HG02759 (cell line): Measurements from ENCODE around the gene DDRGK1.
"Not testable (repeated sequence)": the region's sequence is repeated elsewhere in the genome, so short reads cannot be mapped to it uniquely, and the experiment has no call there.

Experiments used
- ATAC-seq: cut with Tn5 transposase; IDR thresholded peaks from one replicate; pipeline ENCODE4 v1.9.1; 2021; ENCODE audit warnings: mild to moderate bottlenecking, moderate library complexity; ENCODE audit not compliant: unreplicated experiment

Gene DDRGK1

DNA sequence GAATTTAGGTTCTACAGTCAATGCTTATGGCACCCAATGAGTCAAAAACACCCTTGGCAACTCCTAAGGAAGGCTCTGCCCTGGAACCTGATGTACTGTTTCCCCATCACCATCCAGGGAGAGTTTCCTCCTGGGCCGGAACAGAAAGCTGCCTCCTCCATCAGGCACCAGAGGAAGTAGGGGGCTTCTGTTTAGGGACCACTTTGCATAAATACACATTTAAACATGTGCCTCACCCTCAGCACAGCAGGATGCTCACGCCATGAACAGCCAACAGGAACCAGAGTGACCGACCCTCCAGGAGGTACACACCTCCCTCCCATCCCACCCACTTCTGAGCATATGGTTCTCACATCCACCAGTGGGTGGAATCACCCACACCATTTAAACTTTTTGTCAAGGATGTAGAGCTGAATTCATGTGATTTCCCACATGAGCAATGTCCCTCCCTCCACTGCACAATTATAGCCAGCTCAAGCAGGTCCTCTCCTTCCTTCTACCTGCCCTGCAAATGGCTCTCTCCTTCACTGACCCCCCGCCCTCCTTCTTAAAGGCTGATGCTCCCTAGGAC, 14.8 kb downstream of the DDRGK1 start:
- no peak for ATAC-seq

DNA sequence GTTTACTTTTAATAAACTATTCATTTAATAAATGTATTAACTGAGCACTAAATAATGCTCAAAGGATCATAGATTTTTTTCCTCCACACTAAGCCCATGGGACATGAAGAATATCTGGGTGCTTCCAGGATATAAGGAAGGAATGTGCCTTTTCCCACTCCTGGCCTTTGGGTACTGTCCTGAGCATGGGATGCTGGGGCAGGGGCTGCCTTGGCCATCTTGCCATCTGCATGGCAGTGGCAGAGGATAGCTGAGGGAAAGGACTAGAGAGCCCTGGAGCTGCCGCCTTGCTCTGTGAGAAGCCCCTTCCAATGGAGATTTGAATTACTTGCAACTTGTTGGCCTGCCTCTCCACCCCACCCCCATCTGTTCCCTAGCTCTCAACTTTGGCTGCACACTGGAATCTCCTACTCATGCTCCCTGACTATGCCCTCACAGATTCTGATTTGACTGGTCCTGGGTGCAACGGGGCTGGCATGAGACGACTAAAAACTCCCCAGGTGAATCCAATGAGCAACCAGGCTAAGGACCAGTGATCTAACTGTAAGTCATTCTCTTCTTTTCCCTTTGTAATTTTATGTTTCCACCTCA, 15.6 kb downstream of the DDRGK1 start:
- ATAC-seq = no peak

DNA sequence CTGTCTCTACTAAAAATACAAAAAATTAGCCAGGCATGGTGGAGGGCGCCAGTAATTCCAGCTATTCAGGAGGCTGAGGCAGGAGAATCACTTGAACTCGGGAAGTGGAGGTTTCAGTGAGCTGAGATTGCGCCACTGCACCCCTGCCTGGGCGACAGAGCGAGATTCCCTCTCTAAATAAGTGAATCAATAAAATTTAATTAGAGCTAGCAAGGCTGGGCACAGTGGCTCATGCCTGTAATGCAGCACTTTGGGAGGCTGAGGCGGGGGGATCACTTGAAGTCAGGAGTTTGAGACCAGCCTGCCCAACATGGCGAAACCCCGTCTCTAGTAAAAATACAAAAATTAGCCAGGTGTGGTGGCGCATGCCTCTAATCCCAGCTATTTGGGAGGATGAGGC, 16.6 kb downstream of the DDRGK1 start:
- not testable (repeated sequence) for ATAC-seq

DNA sequence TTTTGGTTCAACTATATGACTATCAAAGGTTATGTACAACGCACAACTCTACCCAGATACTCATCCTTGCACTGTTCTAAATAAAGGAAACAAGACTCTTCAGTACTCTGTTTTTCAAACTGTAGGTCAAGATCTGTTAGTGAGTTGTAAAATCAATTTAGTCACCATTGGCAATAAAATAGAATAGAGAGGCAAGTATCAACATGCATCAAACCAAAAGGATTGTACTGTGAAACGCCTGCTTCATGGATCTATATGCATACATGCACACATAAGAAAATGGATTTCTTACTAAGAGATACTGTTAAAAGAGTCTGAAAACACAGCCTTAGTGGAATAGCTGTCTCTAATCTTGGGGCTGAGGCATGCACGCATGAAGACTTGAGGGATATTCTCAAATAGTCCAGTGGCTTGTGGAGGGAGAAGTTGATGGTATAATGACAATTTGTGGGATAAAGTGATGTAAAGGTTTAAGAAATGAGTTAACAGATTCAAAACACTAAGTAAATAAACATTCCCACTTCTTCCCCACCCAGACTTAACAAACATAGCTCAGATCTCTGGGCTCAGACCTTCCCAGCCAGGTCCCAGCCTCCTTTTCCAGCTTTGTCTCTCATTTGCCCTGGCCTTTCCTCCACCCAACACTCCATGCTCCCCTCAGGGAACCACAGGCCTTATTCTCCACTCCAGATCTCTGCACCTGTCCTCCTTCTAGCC, 20.4 kb downstream of the DDRGK1 start:
- ATAC-seq = no peak

DNA sequence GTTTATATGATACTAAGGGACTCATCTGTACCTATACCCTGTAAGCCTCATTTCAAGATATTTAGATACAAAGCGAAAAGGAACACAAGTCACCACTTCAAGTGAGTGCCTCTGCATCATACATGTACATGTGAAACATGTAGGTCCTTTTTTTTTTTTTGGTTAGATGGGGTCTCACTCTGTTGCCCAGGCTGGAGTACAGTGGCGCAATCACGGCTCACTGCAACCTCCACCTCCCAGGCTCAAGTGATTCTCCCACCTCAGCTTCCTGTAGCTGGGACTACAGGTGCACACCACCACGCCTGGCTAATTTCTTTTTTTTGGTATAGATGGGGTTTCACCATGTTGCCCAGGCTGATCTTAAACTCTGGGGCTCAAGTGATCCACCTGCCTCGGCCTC, 22.1 kb downstream of the DDRGK1 start:
- ATAC-seq = not testable (repeated sequence)

DNA sequence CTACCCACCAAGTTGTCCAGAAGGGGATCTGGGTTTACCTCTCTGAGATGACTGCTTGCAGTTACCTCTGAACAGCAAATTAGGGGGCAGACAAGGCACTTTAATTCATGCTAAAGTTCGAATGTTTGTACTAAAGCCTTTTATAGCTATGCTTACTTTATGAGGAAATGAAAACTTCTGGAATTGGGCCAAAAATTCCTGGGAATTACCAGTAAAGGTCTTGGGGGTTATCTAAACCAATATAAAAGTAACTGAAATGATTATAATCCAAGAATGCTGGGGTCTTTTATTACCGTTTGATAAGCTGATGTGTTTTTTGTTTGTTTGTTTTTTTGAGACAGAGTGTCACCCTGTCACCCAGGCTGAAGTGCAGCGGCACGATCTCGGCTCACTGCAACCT, 23.2 kb downstream of the DDRGK1 start:
- ATAC-seq = no peak

DNA sequence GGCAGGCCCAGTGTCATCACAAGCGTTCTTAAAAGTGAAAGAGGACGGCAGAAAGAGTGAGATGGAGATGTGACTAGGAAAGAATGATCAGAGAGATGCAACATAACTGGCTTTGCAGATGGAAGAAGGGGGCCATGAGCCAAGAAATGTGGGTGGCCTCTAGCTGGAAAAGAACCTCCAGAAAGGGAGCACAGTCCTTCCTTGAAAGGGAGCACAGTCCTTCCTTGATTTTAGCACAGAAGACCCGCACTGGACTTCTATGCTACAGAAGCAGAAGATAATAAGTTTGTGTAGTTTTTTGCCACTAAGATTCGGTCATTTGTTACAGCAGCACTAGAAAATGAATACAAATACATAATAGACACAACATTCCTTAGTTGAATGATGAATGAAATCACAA, 24.2 kb downstream of the DDRGK1 start:
- no peak for ATAC-seq

DNA sequence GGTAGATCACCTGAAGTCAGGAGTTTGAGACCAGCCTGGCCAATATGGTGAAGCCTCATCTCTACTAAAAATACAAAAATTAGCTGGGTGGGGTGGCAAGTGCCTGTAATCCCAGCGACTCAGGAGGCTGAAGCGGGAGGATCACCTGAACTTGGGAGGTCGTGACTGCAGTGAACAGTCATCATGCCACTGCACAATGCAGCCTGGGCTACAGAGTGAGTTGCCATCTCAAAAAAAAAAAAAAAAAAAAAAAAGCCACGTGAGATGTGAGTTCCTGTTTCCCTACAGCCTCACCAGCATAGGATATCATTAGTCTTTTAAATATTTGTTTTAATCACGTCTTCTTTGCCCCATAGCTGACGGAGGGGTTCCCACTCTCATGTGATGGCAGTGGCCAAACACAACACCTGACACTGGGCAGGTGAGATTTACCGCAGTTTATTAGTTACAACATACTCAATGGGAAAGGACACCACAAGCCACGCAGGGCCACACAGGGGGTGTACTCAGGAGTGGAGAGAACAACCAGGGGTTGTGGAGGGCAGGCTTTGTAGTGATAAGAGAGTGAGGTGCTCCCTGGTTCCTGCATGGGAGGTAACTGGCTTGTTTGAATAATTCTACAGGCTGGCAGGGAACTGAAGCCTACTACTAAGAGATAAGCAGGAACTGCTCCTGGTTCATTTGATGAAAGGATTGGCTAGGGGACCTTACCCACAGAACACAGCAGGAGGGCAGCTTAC, 26.6 kb downstream of the DDRGK1 start:
- no peak for ATAC-seq

DNA sequence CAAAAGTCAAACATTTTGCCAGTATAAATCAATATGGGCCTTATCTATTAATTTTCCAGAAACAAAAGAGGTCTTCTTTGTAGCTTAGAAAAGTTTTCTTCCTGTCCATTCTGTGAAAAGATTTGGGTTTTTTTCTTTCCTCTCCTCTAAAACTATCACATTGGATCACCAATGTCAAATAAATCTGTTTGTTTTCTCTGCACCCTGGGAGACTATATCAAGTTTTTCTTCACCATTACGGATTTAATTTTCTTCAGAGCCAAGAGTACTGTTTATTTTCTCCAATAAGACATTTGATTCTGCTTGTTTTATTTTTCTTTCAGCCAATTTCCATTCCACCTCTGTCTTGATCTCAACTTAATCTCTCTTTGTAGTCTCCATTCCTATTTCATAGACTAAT, 29.2 kb downstream of the DDRGK1 start:
- no peak for ATAC-seq

DNA sequence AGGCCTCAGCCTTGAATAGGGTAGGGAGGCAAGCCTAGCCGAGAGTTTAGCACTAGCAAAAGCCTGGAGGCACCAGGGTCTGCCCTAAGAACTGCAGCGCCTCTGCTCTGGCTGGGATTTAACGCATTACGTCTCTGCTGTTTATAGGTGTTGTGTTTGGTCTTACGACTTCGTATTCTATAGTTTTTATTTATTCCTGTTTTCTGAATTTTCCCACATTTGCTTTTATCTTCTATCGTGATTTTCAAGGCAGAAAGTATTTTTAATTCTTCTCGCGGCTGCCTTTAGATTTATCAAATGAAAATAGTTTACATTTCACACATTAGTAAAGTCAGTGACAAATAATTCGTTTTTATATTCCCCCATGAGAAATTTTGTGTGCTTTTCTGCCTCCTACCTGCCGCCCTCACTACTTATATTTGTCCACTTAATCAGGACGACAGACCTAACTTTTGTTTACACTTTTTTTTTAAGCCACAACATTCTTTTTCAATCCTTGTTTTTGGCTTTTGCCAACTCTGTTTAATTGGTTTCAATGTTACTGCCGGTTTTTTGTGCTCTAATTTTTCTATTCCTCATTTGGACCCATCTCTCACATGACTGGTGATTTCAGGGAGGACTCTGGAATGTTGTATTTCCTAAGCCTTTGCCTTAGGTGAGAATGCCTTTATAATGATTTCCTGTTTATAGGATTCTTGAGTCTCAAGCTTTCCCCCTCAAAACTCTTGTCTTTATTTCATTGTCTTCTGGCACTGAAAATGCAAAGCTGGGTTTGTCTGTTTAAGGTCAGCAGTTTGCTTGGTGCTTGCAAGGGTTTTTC, 29.8 kb downstream of the DDRGK1 start:
- no peak for ATAC-seq

DNA sequence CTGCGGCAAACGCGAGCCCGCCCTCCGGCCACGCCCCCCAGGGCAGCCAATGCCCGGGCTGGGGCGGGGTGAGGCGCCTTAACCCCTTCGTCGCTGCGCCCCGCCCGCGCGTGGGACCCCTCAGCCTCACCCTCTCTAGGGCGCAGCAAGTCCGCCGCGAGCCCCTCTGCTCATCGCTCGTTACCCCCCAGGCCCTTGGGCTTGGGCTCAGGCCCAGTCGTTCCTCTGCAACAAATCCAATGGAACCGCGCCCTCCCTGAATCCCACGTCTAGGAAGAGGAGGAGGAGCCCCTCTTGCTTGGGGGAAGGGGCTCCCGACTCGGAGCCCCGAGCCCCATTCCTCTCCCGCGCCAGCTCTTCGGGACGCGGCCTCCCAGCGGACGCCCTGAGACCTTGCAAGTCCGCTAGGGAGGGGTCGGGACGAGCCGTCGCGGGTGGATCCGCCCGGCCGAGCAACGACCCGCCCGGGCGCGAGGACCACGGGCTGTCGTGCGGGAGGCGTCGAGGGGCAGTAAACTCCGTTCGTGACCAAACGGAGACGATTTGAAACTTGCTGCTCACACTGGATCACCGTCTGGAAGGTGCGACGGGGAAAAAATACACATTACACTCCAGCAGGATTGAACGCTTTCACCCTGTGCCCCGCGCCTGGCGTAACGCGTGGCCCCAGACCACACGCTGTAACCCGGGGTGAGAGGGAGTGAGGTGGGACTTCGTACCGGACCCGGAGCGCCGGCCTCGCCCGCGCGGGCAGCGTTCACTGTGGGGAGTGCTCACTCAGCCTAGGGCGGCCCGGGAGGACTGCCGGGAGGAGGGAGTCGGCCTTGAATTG, 30.7 kb downstream of the DDRGK1 start:
- peak; percentile 94 for ATAC-seq

DNA sequence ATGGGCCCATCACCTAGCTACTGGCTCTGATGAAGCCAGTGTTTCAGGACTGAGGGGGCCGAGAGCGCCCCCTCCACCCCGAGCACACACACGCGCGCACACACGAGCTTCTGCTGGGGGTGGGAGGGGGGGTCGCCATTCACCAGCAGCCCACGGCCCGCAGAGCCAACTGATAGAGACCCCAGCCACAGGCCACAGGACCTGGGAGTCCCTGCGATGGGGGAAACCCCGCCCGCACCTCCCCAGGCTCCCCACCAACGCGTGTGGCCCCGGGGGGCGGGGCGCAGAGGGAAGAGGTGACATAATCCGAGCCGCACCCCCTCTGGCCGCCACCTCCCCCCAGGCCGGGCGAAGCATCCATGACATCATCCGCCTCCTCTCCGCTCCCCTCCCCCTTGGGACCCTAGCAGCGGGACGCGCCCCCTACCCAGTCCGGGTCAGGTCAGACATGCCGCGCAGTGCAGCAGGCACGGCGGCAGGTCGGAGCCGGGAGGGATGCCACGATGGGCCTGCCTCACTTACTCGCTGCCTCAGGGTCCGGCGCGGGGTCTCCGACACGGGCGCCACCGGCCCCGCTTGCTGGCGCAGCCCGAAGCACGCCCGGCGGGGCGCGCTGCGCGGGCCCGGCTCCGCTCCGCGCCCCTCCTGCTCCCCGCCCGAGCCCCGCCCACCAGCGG, 31.4 kb downstream of the DDRGK1 start, which contains the start of gene LZTS3:
LZTS3 (minus strand) TSS at position 617 of the 677 bp plus-strand sequence. CDS start 6,386 bp downstream, outside the sequence.
- peak; percentile 48 for ATAC-seq

DNA sequence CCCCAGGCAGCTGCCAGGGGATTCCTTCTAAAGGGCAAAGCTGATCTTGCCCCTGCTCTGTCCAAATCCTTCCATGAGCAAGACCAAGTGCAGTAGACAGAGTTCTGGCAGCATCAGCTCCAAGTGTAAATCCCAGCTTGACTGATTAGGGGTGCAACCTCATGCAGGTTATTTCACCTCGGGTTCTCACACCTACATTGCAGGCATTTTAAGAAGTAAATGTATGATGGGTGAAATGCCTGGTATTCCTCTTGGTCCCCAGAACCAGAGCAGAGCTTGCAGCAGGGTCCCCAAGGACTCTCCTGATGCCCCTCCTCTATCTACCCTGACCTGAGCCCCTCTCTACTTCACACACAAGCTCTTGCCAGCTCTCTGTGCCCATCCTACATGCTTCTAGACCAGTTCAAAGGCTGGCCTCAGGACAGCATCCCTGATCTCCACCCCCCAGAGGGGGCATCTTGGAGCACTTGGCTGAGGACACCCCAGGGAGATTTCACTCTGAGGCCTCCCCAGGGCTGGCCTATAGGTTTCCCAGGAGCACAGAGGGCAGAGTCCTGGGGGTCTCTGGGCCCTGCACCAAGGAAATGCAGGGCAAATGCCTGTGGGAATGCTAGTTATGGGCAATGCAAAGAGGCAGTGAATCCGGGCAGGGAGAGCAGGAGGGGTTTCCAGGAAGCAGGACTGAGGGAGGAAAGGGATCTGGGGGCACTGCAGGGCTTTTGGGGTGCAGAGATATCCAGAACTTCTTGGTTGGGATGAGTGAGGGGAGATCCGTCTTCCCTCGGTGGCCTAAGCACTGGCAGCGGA, 32.2 kb downstream of the DDRGK1 start:
- ATAC-seq = no peak

DNA sequence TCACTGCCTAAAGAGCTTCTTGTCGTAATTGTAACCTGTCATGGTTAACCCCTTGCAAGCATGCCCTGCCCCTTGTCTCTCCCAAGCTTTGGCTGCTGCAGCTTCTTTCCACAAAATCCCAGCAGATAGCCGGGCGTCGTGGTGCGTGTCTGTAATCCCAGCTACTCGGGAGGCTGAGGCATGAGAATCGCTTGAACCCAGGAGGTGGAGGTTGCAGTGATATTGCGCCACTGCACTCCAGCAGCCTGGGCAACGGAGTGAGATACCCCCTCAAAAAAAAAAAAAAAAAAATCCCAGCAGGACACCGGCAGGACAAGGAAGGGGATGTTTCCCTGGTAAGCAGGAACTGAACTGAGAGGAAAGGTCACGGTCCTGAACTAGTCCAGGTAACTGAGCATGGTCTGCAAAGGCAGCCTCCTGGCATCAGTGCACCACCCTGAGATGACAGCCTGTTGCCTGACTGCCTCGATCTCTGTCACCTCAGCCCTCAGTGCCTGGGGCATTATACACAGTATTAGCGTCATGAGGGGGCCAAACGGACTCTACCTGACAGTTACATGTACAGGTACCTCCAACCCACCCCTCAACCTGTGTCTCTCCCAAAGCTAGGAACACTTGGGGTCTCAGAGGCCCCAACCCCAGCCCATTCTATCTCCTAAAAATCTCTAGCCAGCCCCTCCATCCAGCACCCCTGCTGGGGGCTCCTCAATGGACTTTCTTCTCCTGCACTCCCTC, 32.9 kb downstream of the DDRGK1 start:
- ATAC-seq = no peak

DNA sequence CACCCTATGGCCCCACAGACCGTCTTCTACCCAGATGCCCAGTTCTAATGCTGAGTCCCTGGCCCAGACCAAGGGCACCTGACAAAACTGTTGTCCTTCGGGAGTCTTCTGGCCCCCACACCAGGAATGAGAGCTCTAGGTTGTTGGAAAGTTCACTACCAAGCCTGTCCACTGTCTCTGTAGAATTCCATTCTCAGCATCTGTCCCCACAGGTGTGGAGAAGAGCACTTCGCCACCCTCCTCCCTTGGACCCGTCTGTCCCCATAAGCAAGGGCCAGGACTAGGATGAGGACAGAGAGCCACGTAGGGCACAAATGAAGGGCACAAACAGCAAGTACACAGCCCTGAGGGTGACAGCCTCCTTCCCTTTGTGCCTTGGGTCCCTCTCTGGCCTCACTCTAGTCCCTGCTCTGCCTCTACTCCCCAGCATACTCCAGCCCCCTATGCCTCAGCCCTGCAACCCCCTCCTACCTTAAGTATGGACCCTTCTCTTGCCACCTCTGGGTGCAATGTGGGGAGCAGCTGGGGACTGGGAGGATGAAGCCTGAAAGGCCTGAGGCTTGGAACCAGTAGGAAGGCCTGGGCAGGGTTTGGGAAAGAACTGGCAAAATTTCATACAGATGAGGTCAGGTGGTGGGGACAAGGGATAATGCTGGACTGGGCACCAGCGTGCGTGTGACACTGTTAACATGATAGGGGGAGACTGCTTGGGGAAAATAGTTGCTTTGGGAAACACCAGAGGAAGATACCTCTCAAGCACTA, 35.5 kb downstream of the DDRGK1 start:
- ATAC-seq = no peak

DNA sequence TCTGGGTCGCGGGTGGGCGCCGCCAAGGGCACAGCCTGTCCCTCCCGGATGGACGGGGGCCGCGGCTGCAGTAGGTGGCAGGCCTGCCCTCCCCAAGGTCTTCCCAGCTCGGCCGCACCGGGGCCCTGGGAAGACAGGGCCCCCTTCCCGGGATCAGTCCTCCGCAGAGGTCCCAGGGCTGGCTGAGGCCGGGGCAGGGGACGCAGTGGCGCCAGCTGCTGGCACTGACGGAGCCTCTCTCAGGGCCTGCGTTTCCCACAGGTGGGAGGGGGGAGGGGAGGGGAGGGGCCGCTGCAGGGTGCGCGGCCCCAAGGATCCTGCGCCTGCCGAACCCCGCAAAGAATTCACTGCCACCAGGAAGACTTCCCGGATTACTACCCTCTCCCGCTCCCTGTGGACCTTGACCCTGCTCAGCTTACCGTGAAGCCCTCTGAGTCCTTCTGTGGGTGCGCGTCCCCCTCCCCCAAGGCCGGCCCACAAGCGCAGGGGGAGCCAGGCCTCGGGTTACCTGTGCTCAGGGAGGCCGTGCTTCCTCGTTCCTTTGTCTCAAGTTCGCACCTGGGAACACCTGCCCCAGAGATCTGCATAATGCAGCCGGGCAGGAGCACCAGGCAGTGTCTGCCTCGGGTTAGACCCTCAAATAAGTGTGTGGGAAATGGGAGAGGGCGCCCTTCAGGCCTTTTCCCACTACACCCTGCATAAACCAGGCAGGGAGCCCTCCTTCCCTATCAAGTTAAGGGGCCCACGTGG, 36.2 kb downstream of the DDRGK1 start:
- ATAC-seq = no peak

DNA sequence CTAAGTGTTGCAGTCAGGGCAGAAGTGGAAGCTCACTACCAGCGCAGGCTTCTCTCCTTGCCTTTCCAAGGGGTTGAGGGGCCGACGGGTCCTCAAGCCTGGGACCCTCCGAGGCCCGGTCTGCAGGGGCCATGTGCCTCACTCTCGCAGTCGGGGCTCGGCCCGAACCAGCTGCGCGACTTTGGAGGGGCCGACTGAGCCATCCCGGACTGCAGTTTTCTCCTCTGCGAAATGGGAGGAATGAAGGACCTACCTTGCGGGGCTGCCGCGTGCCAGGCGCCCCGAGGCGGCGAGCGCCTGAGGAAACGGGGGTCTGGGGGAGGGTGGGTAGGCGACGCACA, 36.8 kb downstream of the DDRGK1 start:
- no peak for ATAC-seq
